Endodermal cell (in vitro differentiated cells): ENCODE results near the gene TYW1. TPM values are rescaled to one million over a fixed set of nuclear protein-coding genes. Genes with fewer than 3 reads are reported as not detected.
"Not testable (repeated sequence)": the region's sequence is repeated elsewhere in the genome, so short reads cannot be mapped to it uniquely, and the experiment has no call there.

Source experiments
- DNase-seq: peaks from one replicate; pipeline ENCODE4 v3.0.0-alpha.2; 2017
- H3K27ac ChIP-seq: 2 replicates; pipeline ENCODE4 v1.5.1; 2013; ENCODE audit warnings: mild to moderate bottlenecking, low read depth, low read length, moderate library complexity
- H3K27me3 ChIP-seq: 2 replicates; pipeline ENCODE4 v1.6.1; 2013; ENCODE audit warnings: mild to moderate bottlenecking, low read length, moderate library complexity; ENCODE audit not compliant: insufficient read depth, control insufficient read depth, poor library complexity, severe bottlenecking
- H3K36me3 ChIP-seq: 2 replicates; pipeline ENCODE4 v1.7.0; 2013; ENCODE audit warnings: mild to moderate bottlenecking, low read length, moderate library complexity; ENCODE audit not compliant: control insufficient read depth, insufficient read depth
- H3K4me1 ChIP-seq: one replicate; pipeline ENCODE4 v1.7.0; 2013; ENCODE audit warnings: low read length; ENCODE audit not compliant: control insufficient read depth, insufficient read depth
- H3K4me3 ChIP-seq: 2 replicates; pipeline ENCODE4 v1.5.1; 2013; ENCODE audit warnings: mild to moderate bottlenecking, low read length, moderate library complexity
- H3K9ac ChIP-seq: 2 replicates; pipeline ENCODE4 v1.6.1; 2013; ENCODE audit warnings: mild to moderate bottlenecking, low read length, moderate library complexity; ENCODE audit not compliant: poor library complexity, severe bottlenecking; ENCODE audit errors: extremely low read depth
- H3K9me3 ChIP-seq: 2 replicates; pipeline ENCODE4 v1.6.1; 2013; ENCODE audit warnings: mild to moderate bottlenecking, low read length, moderate library complexity; ENCODE audit not compliant: control insufficient read depth
- H3K27ac Mint-ChIP-seq: 2 replicates; pipeline ENCODE4 v1.8.0; 2020; ENCODE audit warnings: mixed read lengths
- H3K27me3 Mint-ChIP-seq: 2 replicates; pipeline ENCODE4 v1.8.0; 2021; ENCODE audit warnings: mild to moderate bottlenecking, mixed read lengths; ENCODE audit not compliant: insufficient read depth
- H3K36me3 Mint-ChIP-seq: 2 replicates; pipeline ENCODE4 v1.8.0; 2020; ENCODE audit warnings: low read depth, mixed read lengths
- H3K4me1 Mint-ChIP-seq: 2 replicates; pipeline ENCODE4 v1.8.0; 2020; ENCODE audit warnings: mixed read lengths
- H3K4me3 Mint-ChIP-seq: 2 replicates; pipeline ENCODE4 v1.8.0; 2020; ENCODE audit warnings: mild to moderate bottlenecking, moderate library complexity, mixed read lengths
- H3K9me3 Mint-ChIP-seq: 2 replicates; pipeline ENCODE4 v1.8.0; 2020; ENCODE audit warnings: mild to moderate bottlenecking, mixed read lengths
- CTCF ChIP-seq: fragments of 200-600 bp; sonication (generic); conservative IDR thresholded peaks from 2 replicates; pipeline ENCODE4 v1.5.0; 2021; ENCODE audit warnings: antibody characterized with exemption, mild to moderate bottlenecking
- WGBS, 2 experiments: methylation state at CpG; one replicate each; pipeline versions ENCODE4 v1.1.5 to v1.1.7; 2013; ENCODE audit warnings: missing lambda C conversion rate in 2 of 2, mixed read lengths in 1 of 2; ENCODE audit not compliant: insufficient coverage in 1 of 2, insufficient read length in 1 of 2; 5-methylcytosine and 5-hydroxymethylcytosine counted together
- total RNA-seq, 2 donors: library from RNA; stranded (reverse); fragmentation: NEBNext Ultra II Directional in 1 of 2; extraction: Animal tissue kit (Norgen Biotek cat#: 25700) in 1 of 2; gene quantifications; 2 replicates in 1 of 2; 3 replicates in 1 of 2; pipeline ENCODE4 v1.2.1, GENCODE V29; 2021

The TYW1 gene
- total RNA-seq, 2 donors from 2014 or later = 17.8 to 18.7 TPM

DNA sequence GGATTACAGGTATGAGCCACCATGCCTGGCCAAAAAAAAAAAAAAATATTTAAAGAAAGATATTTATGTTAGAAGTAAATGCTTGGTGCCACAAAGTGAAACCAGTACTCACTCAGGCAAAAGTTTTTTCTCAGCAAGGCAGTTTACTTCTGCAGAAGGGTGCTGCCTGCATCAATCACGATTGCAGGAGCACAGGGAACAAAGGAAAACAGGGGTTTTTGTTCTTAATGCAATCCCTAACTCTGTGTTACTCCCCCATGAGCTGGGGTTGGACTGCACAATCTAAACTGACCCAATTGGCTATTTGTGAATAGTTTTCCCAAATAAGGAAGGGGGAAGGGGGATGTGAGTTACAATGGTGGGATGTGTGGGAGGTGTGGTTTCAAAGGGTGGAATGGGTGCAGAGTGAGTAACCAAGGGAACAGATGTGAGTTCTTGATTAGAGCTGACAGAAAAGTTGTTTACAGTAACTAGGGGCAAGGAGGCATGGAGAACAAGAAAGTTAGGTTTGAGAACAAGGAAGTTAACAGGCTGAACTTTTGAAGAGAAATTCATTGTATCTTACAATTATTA, 255.4 kb downstream of the TYW1 start:
- Histone ChIP-seq H3K9ac (no peak overlapping the region), H3K4me1 (no peaks in the 10 kb centered on the region), H3K36me3 (no peaks in the 10 kb centered on the region), H3K27me3 (no peaks in the 10 kb centered on the region), H3K9me3 (peaks cover 18% of the 10 kb centered on the region), H3K4me3 (no peak overlapping the region), H3K27ac (no peak overlapping the region)
- Mint-ChIP-seq H3K4me1 (no peaks in the 10 kb centered on the region), H3K36me3 (peaks cover 14% of the 10 kb centered on the region), H3K4me3 (no peak overlapping the region), H3K27ac (no peak overlapping the region), H3K27me3 (no peaks in the 10 kb centered on the region), H3K9me3 (peaks cover 26% of the 10 kb centered on the region)
- no peak for DNase-seq
- TF ChIP-seq CTCF = no peak
- WGBS, 2 experiments = 92% methylated on average over 1 of the region's 1 CpG; no CpG with 5 or more reads in 1 of the 2 experiments

- DNase-seq, H3K4me1 ChIP-seq, H3K27me3 Mint-ChIP-seq, H3K4me3 Mint-ChIP-seq, H3K36me3 ChIP-seq, H3K27ac ChIP-seq, H3K9ac ChIP-seq, H3K27ac Mint-ChIP-seq, H3K4me3 ChIP-seq, H3K27me3 ChIP-seq, H3K4me1 Mint-ChIP-seq: not testable (repeated sequence)
- Mint-ChIP-seq H3K9me3 (peaks cover 26% of the 10 kb centered on the region), H3K36me3 (peaks cover 15% of the 10 kb centered on the region)
- peaks cover 18% of the 10 kb centered on the region for H3K9me3 ChIP-seq
- WGBS, 2 experiments = 89 to 94% methylated on average over 2 of the region's 3 CpGs
Measured at GRCh38 chr7:67255076-67255475, 258.4 kb downstream of the TYW1 start.

DNA sequence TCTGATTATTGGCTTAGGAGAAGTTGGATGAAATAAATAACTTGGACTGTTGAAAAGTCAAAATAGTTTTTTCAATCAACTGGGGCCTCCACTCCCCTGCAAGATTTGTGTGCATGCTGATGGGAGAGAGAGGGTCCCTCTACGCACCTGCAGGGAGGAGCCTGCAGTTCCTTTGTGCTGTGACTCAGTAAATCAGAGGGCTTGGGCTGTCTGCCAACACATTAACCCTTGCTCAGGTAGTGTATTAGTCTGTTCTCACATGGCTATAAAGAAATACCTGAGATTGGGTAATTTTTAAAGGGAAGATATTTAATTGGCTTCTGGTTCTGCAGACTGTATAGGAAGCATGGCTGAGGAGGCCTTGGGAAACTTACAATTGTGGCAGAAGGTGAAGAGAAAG, 261.1 kb downstream of the TYW1 start:
- H3K36me3 ChIP-seq, H3K27me3 Mint-ChIP-seq, H3K4me1 ChIP-seq, H3K27ac ChIP-seq, H3K27ac Mint-ChIP-seq, H3K4me3 Mint-ChIP-seq, H3K27me3 ChIP-seq, DNase-seq, H3K4me3 ChIP-seq, H3K4me1 Mint-ChIP-seq, H3K9ac ChIP-seq, H3K9me3 ChIP-seq, H3K9me3 Mint-ChIP-seq: not testable (repeated sequence)
- WGBS, 2 experiments = 100% methylated on average over 1 of the region's 1 CpG; no CpG with 5 or more reads in 1 of the 2 experiments
- peaks cover 11% of the 10 kb centered on the region for H3K36me3 Mint-ChIP-seq

DNA sequence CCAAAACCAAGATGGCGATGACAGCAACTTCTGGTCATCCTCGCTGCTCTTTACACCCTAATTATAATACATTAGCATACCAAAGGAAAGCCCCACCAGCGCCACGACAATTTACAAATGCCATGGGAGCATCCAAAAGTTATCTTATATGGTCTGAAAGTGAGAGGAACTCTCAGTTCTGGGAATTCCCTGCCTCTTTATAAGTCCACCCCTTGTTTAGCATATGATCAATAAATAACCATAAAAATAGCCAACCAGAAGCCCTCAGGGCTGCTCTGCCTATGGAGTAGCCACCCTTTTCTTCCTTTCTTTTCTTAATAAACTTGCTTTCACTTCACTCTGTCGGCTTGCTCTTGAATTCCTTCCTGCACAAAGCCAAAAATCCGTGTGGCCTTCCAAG, 262.7 kb downstream of the TYW1 start:
- not testable (repeated sequence) for H3K9ac ChIP-seq, H3K27me3 ChIP-seq, H3K9me3 ChIP-seq, H3K27me3 Mint-ChIP-seq, H3K4me3 Mint-ChIP-seq, H3K27ac Mint-ChIP-seq, H3K4me1 ChIP-seq, DNase-seq, H3K9me3 Mint-ChIP-seq, H3K4me3 ChIP-seq, H3K27ac ChIP-seq, H3K4me1 Mint-ChIP-seq, H3K36me3 ChIP-seq
- 82 to 88% methylated on average over 4 to 6 of the region's 6 CpGs for WGBS, 2 experiments
- peaks cover 14% of the 10 kb centered on the region for H3K36me3 Mint-ChIP-seq

- not testable (repeated sequence) for H3K4me1 ChIP-seq, H3K4me3 Mint-ChIP-seq, H3K4me3 ChIP-seq, H3K9me3 ChIP-seq, H3K27me3 Mint-ChIP-seq, H3K27ac Mint-ChIP-seq, H3K27ac ChIP-seq, H3K9me3 Mint-ChIP-seq, DNase-seq, H3K4me1 Mint-ChIP-seq, H3K36me3 ChIP-seq, H3K27me3 ChIP-seq, H3K9ac ChIP-seq
- whole genome bisulfite sequencing, 2 experiments = 91 to 93% methylated on average over 2 to 6 of the region's 6 CpGs
- H3K36me3 Mint-ChIP-seq = peaks cover 15% of the 10 kb centered on the region
Measured at GRCh38 chr7:67260166-67260586, 263.5 kb downstream of the TYW1 start.

DNA sequence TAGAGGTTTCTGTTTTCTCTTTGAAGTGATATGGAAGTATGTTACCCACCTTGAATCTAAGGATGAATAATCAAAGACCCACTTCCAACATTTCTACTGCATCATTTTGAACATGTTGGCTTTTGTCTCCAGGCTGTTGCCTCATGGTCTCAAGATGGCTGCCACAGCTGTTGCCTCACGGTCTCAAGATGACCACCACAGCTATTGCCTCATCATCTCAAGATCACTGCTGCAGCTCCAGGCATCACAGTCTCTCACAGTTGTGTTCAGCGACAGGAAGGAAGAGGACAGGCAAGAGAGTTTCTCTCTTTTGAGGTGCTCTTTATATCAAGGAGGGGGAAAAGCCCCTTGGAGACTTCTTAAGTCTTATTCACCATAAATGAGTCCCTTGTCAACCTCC, 267.4 kb downstream of the TYW1 start:
- Mint-ChIP-seq H3K36me3 (peaks cover 15% of the 10 kb centered on the region), H3K27me3 (peaks cover 11% of the 10 kb centered on the region)
- H3K4me1 ChIP-seq, H3K4me3 Mint-ChIP-seq, H3K36me3 ChIP-seq, H3K27ac ChIP-seq, H3K27ac Mint-ChIP-seq, DNase-seq, H3K9me3 ChIP-seq, H3K4me3 ChIP-seq, H3K4me1 Mint-ChIP-seq, H3K27me3 ChIP-seq, H3K9me3 Mint-ChIP-seq, H3K9ac ChIP-seq: not testable (repeated sequence)
- 94 to 100% methylated on average over 1 to 2 of the region's 2 CpGs for WGBS, 2 experiments
